ELR (cell line): ENCODE results near the gene ENOX2.
"Not testable (repeated sequence)": the region's sequence is repeated elsewhere in the genome, so short reads cannot be mapped to it uniquely, and the experiment has no call there.

ENCODE experiments used
- DNase-seq: peaks from one replicate; pipeline ENCODE4 v3.0.0-alpha.2; 2015; ENCODE audit warnings: low read depth

ENOX2 gene

GRCh38 chrX:130826249-130826648 is 76.8 kb downstream of the ENOX2 start:
- DNase-seq: no peak

- DNase-seq: no peak
Measured at GRCh38 chrX:130825525-130825924, 77.5 kb downstream of the ENOX2 start.

- DNase-seq: not testable (repeated sequence)
Measured at GRCh38 chrX:130819367-130819766, 83.6 kb downstream of the ENOX2 start.

DNA sequence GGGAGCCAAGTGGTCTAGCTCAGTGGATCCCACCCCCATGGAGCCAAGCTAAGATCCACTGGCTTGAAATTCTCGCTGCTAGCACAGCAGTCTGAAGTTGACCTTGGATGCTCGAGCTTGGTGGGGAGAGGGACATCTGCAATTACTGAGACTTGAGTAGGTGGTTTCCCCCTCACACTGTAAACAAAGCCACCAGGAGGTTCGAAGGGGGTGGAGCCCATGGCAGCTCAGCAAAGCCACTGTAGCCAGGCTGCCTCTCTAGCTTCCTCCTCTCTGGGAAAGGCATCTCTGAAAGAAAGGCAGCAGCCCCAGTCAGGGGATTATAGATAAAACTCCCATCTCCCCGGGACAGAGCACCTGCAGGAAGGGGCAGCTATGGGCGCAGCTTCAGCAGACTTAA is 89.1 kb downstream of the ENOX2 start:
- DNase-seq: not testable (repeated sequence)

DNA sequence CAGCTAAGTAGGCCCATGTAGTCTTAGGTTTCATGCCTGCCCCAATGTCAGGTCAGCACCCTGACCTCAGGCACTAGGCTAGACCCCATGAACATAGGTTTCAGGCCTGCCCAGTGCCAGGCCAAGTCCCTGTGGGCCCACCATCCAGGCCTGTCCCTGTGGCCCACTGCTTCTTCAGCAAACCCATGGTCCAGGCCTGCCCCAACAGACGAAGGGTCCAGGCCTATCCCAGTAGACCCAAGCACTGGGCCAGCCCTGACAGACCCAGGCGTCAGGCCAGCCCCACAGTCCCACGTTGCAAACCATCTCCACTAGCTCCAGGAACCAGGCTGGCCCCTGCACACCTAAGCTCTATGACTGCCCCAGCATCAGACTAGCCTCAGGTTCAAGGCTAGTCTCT is 92.4 kb downstream of the ENOX2 start:
- DNase-seq: no peak

DNA sequence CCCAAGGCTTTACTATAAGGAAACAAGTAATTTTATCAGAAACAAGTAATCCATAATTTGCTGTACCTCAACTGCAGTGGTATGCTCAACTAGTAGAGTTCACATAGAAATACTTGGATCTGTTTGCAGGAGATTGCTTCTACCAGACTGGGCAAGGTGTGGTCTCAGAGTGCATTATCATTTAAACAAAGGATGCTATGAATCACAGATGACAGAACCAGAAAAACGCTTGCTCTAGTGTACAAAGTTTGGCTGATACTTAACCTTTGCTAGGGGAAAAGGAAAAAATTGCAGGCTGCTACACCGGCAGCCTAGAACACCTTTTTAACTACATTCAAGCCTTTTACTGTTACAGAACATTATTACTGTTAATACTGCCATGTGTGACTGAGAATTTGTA is 97.1 kb downstream of the ENOX2 start:
- DNase-seq: peak; percentile 40

GRCh38 chrX:130803537-130803936 is 99.5 kb downstream of the ENOX2 start:
- DNase-seq: no peak

- no peak for DNase-seq
Measured at GRCh38 chrX:130801901-130802300, 101.1 kb downstream of the ENOX2 start.

GRCh38 chrX:130799393-130799792 is 103.6 kb downstream of the ENOX2 start:
- DNase-seq: peak; percentile 76

- no peak for DNase-seq
Measured at GRCh38 chrX:130793975-130794374, 109.0 kb downstream of the ENOX2 start.

DNA sequence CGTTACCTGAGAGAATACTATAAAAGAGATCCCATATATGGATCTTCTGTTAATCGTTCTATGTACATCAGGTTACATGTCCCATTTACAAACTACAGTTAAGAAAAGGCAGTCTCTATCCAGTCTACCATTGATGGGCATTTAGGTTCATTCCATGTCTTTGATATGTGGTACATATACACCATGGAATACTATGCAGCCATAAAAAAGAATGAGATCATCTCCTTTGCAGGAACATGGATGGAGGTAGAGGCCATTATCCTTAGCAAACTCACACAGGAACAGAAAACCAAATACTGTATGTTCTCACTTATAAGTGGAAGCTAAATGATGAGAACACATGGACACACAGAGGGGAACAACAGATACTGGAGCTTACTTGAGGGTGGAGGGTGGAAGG is 111.1 kb downstream of the ENOX2 start:
- DNase-seq: not testable (repeated sequence)

DNA sequence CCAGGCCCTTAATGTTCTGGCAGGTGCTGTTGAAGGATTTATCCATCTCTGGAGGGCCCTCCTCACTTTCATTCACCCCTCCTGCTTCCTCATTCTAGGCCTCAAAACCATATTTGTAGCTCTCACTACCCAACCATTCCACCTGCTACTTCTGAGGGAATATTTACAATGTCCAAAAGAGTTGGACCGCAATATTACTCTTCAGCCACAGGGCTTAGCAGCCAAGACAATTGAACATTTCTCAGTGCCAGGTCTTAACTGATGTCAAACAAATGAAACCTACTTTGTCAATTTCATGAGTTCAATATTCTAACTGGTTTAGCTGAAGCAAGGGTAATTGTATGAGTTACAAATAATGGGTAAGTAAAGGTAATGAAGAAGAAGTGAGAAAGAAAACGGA is 113.2 kb downstream of the ENOX2 start:
- DNase-seq: no peak

DNA sequence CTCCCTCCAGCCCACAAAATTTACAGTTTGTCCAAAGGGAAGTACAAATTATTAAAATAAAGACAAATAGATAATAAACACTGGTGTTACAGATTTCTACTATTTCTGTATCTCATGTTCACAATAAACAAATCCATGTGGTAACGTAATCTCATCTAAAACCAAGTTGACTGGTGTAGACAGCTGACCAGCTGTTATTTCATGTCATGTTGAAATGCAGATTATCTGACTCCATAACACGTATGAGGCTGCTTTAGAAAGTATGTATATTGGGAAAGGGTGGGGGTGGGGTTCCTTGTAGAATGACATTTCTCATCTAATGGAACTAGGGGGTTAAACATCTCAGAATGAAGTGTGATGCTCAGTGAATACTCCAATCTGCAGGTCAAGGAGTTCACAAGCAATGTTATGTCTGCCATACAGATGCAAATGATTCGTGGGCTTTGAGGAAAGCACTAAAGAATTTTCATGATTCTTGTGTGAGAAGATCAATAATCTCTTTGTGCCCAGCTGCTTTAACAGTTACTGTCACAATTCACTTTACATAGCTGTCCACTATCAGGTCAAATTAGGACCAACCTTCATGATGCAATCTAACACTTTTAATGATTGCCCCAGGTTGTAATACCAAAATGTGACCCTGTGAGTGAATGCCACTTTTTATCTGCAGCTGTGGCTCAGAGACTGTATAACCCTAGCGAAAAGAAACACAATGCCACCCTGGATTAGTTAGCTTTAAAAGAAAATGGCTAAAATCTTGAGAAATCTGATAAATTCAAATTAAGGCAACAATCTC is 114.0 kb downstream of the ENOX2 start:
- no peak for DNase-seq

DNA sequence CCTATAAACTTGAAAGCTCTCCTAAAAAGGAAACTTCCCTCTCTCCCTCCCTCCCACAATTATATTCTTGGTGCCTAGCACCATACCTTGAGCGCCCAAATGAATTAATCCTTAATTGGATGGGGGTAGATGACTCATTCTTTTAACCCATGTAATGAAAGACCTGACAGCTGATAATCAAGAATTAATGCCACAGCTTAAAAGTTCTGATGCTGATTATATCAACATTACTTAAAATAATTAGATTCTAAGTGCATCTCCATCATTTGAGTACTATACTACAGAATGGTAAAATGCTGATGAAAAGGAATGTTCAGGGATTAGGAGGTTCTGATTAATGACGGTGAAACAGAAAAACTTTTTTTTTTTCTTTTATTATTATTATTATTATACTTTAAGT is 117.0 kb downstream of the ENOX2 start:
- DNase-seq: no peak

- peak; percentile 46 for DNase-seq
Measured at GRCh38 chrX:130778773-130779172, 124.2 kb downstream of the ENOX2 start.

- DNase-seq: no peak
Measured at GRCh38 chrX:130775849-130776248, 127.2 kb downstream of the ENOX2 start.

- no peak for DNase-seq
Measured at GRCh38 chrX:130772776-130773143, 130.2 kb downstream of the ENOX2 start.

DNA sequence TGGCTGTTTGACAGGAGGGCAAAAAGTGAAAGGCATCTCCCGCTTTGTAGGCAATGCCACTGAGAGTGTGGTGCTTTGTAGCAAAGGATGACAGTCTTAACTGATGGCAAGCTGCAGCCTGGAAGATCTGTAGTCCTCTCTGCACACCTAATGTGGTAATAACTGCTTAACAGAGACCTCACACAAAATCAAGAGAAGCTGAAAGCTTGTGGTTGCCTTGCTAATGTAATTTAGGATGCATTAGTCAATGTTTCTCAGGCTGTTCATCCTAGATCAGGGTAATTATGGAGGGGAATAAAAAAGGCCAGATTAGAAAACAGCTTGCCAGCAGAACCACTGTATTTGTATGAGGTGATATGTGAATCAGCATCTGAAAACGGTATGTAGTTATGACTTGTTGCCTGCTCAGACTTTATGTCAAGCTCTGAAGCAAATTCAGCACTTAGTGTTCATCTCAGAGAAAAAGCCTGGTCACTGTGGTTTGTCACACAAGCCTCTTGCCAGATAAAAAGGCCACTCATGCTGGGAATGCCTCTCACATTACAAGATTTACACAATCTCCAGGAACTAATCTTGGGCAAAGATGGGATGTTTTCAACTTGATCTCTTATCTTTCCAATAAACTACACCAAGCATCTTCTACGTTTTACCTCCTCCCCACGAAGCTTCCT is 130.8 kb downstream of the ENOX2 start:
- peak; percentile 72 for DNase-seq

GRCh38 chrX:130771648-130772047 is 131.4 kb downstream of the ENOX2 start:
- DNase-seq: no peak

DNA sequence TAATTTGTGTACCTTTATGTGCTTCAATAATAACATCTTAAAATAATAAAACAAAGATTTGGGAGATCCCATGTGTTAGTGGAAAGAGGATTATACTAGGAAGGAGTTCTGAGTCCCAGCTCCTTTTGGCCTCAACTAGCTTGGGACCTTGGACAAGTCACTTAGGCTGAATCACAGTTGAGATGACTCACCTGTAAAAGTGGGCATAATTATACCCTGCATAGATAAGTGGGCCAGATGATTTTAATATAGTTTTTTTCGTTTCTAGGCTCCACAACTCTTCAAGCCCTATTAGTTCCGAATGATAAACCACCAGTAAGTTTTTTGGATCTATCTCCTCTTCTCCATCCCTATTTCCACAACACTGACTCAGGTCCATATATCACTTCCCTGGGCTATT is 131.8 kb downstream of the ENOX2 start:
- peak; percentile 58 for DNase-seq

- DNase-seq: peak; percentile 88
Measured at GRCh38 chrX:130770615-130771014, 132.4 kb downstream of the ENOX2 start.

- DNase-seq: no peak
Measured at GRCh38 chrX:130769835-130770234, 133.2 kb downstream of the ENOX2 start.

- no peak for DNase-seq
Measured at GRCh38 chrX:130758072-130758471, 144.9 kb downstream of the ENOX2 start.

DNA sequence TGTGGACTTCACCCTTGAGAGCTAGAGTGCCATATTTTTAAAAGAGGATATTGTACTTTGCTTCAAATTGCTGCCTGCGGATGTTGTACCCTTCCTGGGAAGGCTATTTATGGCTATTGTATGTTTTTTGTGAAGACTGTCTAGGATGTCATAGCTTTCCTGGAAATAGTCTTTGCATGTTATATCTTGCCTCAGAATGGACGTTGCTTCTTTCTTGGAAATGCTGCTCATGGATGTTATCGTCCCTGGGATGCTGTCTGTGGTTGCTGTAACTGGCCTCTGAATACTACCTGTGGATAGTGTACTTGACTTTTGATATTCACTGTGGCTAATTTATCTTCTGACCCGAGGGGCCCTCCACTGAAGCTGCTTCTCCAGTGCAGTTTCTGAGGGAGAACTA is 146.8 kb downstream of the ENOX2 start:
- no peak for DNase-seq
